ENCODE measurements around the gene TRIM58.

TRIM58 gene

GRCh38 chr1:247884797-247885413 is 27.9 kb downstream of the TRIM58 start:
- no peak for DNase-seq (ENCODE audit: low read depth, low spot score)

- DNase-seq (ENCODE audit: low read depth, low spot score), result no peak
Observed at GRCh38 chr1:247895163-247895637, 38.2 kb downstream of the TRIM58 start, which contains the start of gene OR2W3. TSS of gene OR2W3 (plus strand) at chr1:247895587. CDS start at chr1:247895587, 0 bp downstream.

GRCh38 chr1:247895976-247896375 is 39.0 kb downstream of the TRIM58 start:
- DNase-seq (ENCODE audit: low read depth, low spot score), result no peak

- DNase-seq (ENCODE audit: low read depth, low spot score), result no peak
Observed at GRCh38 chr1:247904122-247904521, 47.1 kb downstream of the TRIM58 start.

GRCh38 chr1:247905181-247905580 is 48.2 kb downstream of the TRIM58 start:
- no peak for DNase-seq (ENCODE audit: low read depth, low spot score)

GRCh38 chr1:247905910-247906503 is 49.0 kb downstream of the TRIM58 start:
- no peak for DNase-seq (ENCODE audit: low read depth, low spot score)

- DNase-seq (ENCODE audit: low read depth, low spot score), result peak; percentile 57
Observed at GRCh38 chr1:247906504-247907047, 49.6 kb downstream of the TRIM58 start.

GRCh38 chr1:247908766-247909165 is 51.8 kb downstream of the TRIM58 start:
- no peak for DNase-seq (ENCODE audit: low read depth, low spot score)

- no peak for DNase-seq (ENCODE audit: low read depth, low spot score)
Observed at GRCh38 chr1:247913786-247914185, 56.8 kb downstream of the TRIM58 start.

GRCh38 chr1:247914941-247915662 is 58.1 kb downstream of the TRIM58 start:
- DNase-seq (ENCODE audit: low read depth, low spot score), result no peak

- DNase-seq (ENCODE audit: low read depth, low spot score), result no peak
Observed at GRCh38 chr1:247919952-247920351, 63.0 kb downstream of the TRIM58 start, which contains the start of gene OR2T8. TSS of gene OR2T8 (plus strand) at chr1:247920252. CDS start at chr1:247921018, 766 bp downstream.

GRCh38 chr1:247923941-247924340 is 67.0 kb downstream of the TRIM58 start:
- DNase-seq (ENCODE audit: low read depth, low spot score), result no peak

GRCh38 chr1:247924868-247925267 is 67.9 kb downstream of the TRIM58 start, which contains the start of gene OR2AJ1:
TSS of gene OR2AJ1 (plus strand) at chr1:247924889. CDS start at chr1:247933769, 8,880 bp downstream.
- no peak for DNase-seq (ENCODE audit: low read depth, low spot score)

Measured in iPS DF 19.7 (cell line).